ENCODE measurements around the gene MGMT. TPM values are rescaled to one million over a fixed set of nuclear protein-coding genes. Genes with fewer than 3 reads are reported as not detected.

The MGMT gene
- total and polyA plus RNA-seq, 2 of the 4 experiments (the other 2 are of a cell fraction), result 11.5 to 17.8 TPM

GRCh38 chr10:129617768-129618167 lies 150.7 kb downstream of the MGMT start:
- BruUV-seq (replicated peaks), result no TSS peak
- no peaks in the 10 kb centered on the region for H4K20me1 ChIP-seq (ENCODE audit: insufficient read depth, low read length)
- intact Hi-C loops (cut with micrococcal nuclease) (no loop called here), in situ Hi-C loops (cut with MboI; ENCODE audit: low sequenced_read_pairs) (no loop called here), dilution Hi-C loops (cut with HindIII; ENCODE audit: low sequenced_read_pairs, unreplicated experiment) (no loop called here)
- POLR2A ChIA-PET (ENCODE audit: unreplicated experiment), result no interaction called here
- no peak overlapping the region for H2AK5ac ChIP-seq (ENCODE audit: low read depth, low read length)
- H3K4me2 ChIP-seq (ENCODE audit: low read depth, low read length), result no peak overlapping the region
- 0 out of 2 replicates have a peak, but pooled peaks cover 3% of the 10 kb centered on the region for H3K9me3 ChIP-seq (ENCODE audit: control insufficient read depth, insufficient read depth, low read length)
- H3K9me1 ChIP-seq (ENCODE audit: insufficient read depth, low read length), result no peaks in the 10 kb centered on the region
- H3K56ac ChIP-seq (ENCODE audit: extremely low read depth, insufficient read depth, low read length), result no peak overlapping the region
- H3K9ac ChIP-seq (ENCODE audit: low read depth, low read length), result no peak overlapping the region
- CTCF ChIA-PET, result no interaction called here
- no peak overlapping the region for H3K14ac ChIP-seq (replicated peaks; ENCODE audit: low read depth, low read length)
- ATAC-seq (ENCODE audit: low read depth), result no peak
- no CpG with 5 or more reads among the region's 3 CpGs for WGBS, 2 experiments (ENCODE audit: extremely low coverage in 2 of 2, insufficient read length in 1 of 2)
- H4K5ac ChIP-seq (ENCODE audit: low read depth, low read length), result no peak overlapping the region
- TF ChIP-seq ELK1 (IDR thresholded peaks at IDR 0.05; ENCODE audit: borderline replicate concordance, low read depth, low read length), result no peak
- TF ChIP-seq CHD1 (IDR thresholded peaks at IDR 0.05; ENCODE audit: low read depth, low read length), result no peak
- no peak for TF ChIP-seq BHLHE40 (IDR thresholded peaks at IDR 0.05; ENCODE audit: low read depth, low read length)
- no peak for TF ChIP-seq SMC3 (IDR thresholded peaks at IDR 0.05; ENCODE audit: low read depth, low read length)
- TF ChIP-seq FOS (IDR thresholded peaks at IDR 0.05; ENCODE audit: low read depth, low read length), result no peak
- TF ChIP-seq MAZ (IDR thresholded peaks at IDR 0.05; ENCODE audit: borderline replicate concordance, low read depth, low read length), result no peak
- no peak for TF ChIP-seq RCOR1 (IDR thresholded peaks at IDR 0.05; ENCODE audit: insufficient replicate concordance, low read length)
- TF ChIP-seq CEBPB (IDR thresholded peaks at IDR 0.05; ENCODE audit: low read depth, low read length), result no peak
- TF ChIP-seq MXI1 (IDR thresholded peaks at IDR 0.05; ENCODE audit: borderline replicate concordance, low read depth, low read length), result no peak
- no peak for TF ChIP-seq USF2 (IDR thresholded peaks at IDR 0.05; ENCODE audit: low read depth, low read length)
- TF ChIP-seq RAD21 (IDR thresholded peaks at IDR 0.05; ENCODE audit: low read length), result no peak
- no peak for TF ChIP-seq NFE2L2 (IDR thresholded peaks at IDR 0.05; ENCODE audit: low read depth, low read length)
- TF ChIP-seq RFX5 (IDR thresholded peaks at IDR 0.05; ENCODE audit: low read depth, low read length), result no peak
- no peak for TF ChIP-seq CTCF (conservative IDR thresholded peaks at IDR 0.05; ENCODE audit: low read depth, low read length)
- TF ChIP-seq MAFK (IDR thresholded peaks at IDR 0.05; ENCODE audit: low read depth, low read length), result no peak
- TF ChIP-seq POLR2A (IDR thresholded peaks at IDR 0.05; ENCODE audit: low read depth, low read length), result no peak
- H2BK5ac ChIP-seq (ENCODE audit: low read depth, low read length, poor library complexity, severe bottlenecking), result no peak overlapping the region
- no peaks in the 10 kb centered on the region for H3K36me3 ChIP-seq (ENCODE audit: control insufficient read depth, insufficient read depth, low read length)
- H3K23ac ChIP-seq (ENCODE audit: low read depth, low read length), result no peak overlapping the region
- H3K79me1 ChIP-seq (ENCODE audit: low read depth in 1 of 2, low read length in 2 of 2), result no peaks in the 10 kb centered on the region; a peak in 1 of 4 replicates
- H2BK20ac ChIP-seq (ENCODE audit: low read depth, low read length), result no peak overlapping the region
- H2AK9ac ChIP-seq (replicated peaks; ENCODE audit: low read depth, low read length, poor library complexity), result no peak overlapping the region
- H3K4ac ChIP-seq (ENCODE audit: low read depth, low read length), result no peak overlapping the region
- no peak for DNase-seq
- H2BK120ac ChIP-seq (ENCODE audit: low read depth, low read length), result no peak overlapping the region
- no peak overlapping the region for H3K18ac ChIP-seq (ENCODE audit: low read depth, low read length)
- H4K8ac ChIP-seq (ENCODE audit: low read depth in 2 of 2, low read length in 2 of 2), result no peak overlapping the region
- no peak overlapping the region for H3K4me3 ChIP-seq (ENCODE audit: insufficient read depth, low read depth, low read length)
- no peak overlapping the region for H3K27ac ChIP-seq (ENCODE audit: insufficient read depth, low read length)
- H2AFZ ChIP-seq (replicated peaks; ENCODE audit: low read length, poor library complexity), result no peak overlapping the region
- no peaks in the 10 kb centered on the region for H3K27me3 ChIP-seq (ENCODE audit: control insufficient read depth, insufficient read depth, low read length)
- H2BK15ac ChIP-seq (ENCODE audit: low read depth, low read length), result no peak overlapping the region
- no peak overlapping the region for H4K91ac ChIP-seq (ENCODE audit: insufficient read depth, low read depth, low read length)
- peaks cover 1% of the 10 kb centered on the region; the same call in 1 of the 2 replicates for H3K4me1 ChIP-seq (ENCODE audit: control insufficient read depth, insufficient read depth, low read length)

Measured in IMR-90 (cell line).